Kidney (tissue), 14 donors: ENCODE data around the gene JAKMIP1. TPM values are rescaled to one million over a fixed set of nuclear protein-coding genes. Genes with fewer than 3 reads are reported as not detected.

ENCODE experiments used
- DNase-seq, 5 donors: peaks; one replicate each; pipeline ENCODE4 v3.0.0-alpha.2; 2013 to 2020
- FAIRE-seq: peaks from 2 replicates; lab custom pipeline; 2012; peaks lifted over from hg19 to GRCh38; lab: Jason Lieb, UNC
- H3K27ac ChIP-seq, 2 donors: one replicate each; pipeline ENCODE4 v1.7.0; 2013; ENCODE audit warnings: low read depth in 2 of 2, low read length in 2 of 2, inconsistent platforms in 1 of 2
- H3K27me3 ChIP-seq: one replicate; pipeline ENCODE4 v1.7.1; 2013; ENCODE audit warnings: low read length, inconsistent platforms; ENCODE audit not compliant: control insufficient read depth, insufficient read depth
- H3K36me3 ChIP-seq, 3 donors: one replicate each; pipeline versions ENCODE4 v1.7.0 to v1.7.1; 2013; ENCODE audit warnings: low read length in 3 of 3, control low read depth in 1 of 3, inconsistent platforms in 1 of 3; ENCODE audit not compliant: insufficient read depth in 3 of 3, control insufficient read depth in 2 of 3
- H3K4me1 ChIP-seq, 3 donors: one replicate each; pipeline versions ENCODE4 v1.7.0 to v1.7.1; 2013; ENCODE audit warnings: low read length in 3 of 3, inconsistent platforms in 1 of 3, low read depth in 1 of 3; ENCODE audit not compliant: control insufficient read depth in 2 of 3, insufficient read depth in 2 of 3
- H3K4me3 ChIP-seq, 3 donors: one replicate each; pipeline versions ENCODE4 v1.7.0 to v1.8.1; 2013; ENCODE audit warnings: low read length in 3 of 3, control low read depth in 1 of 3, inconsistent platforms in 1 of 3
- H3K9ac ChIP-seq, 3 donors: one replicate each; pipeline versions ENCODE4 v1.7.0 to v1.7.1; 2013; ENCODE audit warnings: low read length in 3 of 3, control low read depth in 1 of 3, inconsistent platforms in 1 of 3
- H3K9me3 ChIP-seq, 3 donors: one replicate each; pipeline versions ENCODE4 v1.7.0 to v1.7.1; 2013; ENCODE audit warnings: low read length in 3 of 3, control low read depth in 1 of 3, inconsistent platforms in 1 of 3; ENCODE audit not compliant: control insufficient read depth in 2 of 3, insufficient read depth in 1 of 3
- CTCF ChIP-seq: IDR thresholded peaks from 3 replicates; pipeline ENCODE4 v1.5.1; 2012; ENCODE audit warnings: mild to moderate bottlenecking, moderate library complexity, borderline replicate concordance; ENCODE audit not compliant: insufficient read depth; ENCODE audit errors: extremely low read depth
- intact Hi-C: fragments of 100-400 bp; cut with DNase I; formaldehyde crosslinking; loops from one replicate; pipeline ENCODE4 v1.11.1; 2022
- polyA plus RNA-seq: library from polyadenylated mRNA; stranded (reverse); fragments of 350-450 nt; fragmentation: Illumina TruSeq; extraction: RNeasy Lipid Tissue Mini Kit (QIAGEN cat#74804); gene quantifications from one replicate; pipeline ENCODE4 v1.2.3, GENCODE V29; 2014; ENCODE audit warnings: low read depth, low replicate concordance; ENCODE audit not compliant: insufficient read depth
- total RNA-seq: library from RNA; stranded (reverse); fragmentation: NEBNext Ultra II Directional; extraction: Animal tissue kit (Norgen Biotek cat#: 25700); gene quantifications from one replicate; pipeline ENCODE4 v1.2.1, GENCODE V29; 2021
- donor health status: control.
- donor health status: control.
- donor health status: control.
- donor health status: control.
- donor health status: control.
- donor health status: DM: yes; HTN: yes; CAD: no.
- donor health status: Normal renal cell carcinoma (clear cell type).

JAKMIP1 gene
- total and polyA plus RNA-seq, 2 donors from 2014 or later, result 0.69 TPM; not detected in 1

DNA sequence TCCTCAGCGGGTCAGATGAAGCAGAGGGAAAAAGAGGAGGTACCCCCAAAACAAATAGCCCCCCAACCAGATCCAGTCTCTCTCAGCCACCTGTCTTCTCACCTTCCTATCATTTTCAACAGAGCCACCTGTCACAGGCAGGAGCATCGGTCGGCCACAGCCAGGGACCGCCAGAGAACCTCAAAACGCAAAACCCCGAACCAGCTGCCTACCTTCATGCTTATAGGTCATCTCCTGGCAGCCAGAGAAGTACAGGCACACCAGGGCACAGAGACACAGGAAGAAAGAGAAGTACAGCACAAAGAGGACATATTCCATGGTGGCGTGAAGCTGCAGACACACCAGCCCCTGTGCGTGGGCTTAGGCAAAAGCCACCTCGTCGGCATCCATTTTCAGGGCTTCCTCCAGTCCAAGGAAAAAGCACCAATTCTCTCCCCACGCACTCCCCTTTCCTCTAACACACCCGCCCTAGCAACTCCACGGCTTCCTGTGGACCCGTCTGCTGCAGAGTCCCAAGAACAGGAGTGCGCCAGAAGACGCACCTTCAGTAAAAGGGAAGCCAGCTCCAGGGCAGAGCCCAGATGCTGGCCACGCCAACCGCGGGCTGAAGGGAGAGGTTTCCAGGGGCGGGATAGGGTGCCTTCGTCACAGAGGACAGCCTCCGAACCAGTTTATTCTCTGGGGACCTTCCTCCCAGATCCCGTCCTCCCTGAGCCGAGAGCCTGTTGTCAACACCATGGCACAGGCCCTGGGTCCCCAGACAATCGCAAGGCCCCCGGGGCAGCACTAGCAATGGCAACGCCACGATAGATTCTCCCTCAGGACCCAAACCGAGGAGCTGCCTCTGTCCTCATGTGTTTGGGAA lies 130.3 kb downstream of the JAKMIP1 start:
- Histone ChIP-seq H3K9ac (no peak overlapping the region), H3K36me3 (no peaks in the 10 kb centered on the region), H3K27ac (no peak overlapping the region), H3K4me1 (no peaks in the 10 kb centered on the region), H3K27me3 (no peaks in the 10 kb centered on the region), H3K9me3 (no peaks in the 10 kb centered on the region), H3K4me3 (no peak overlapping the region)
- FAIRE-seq (no peak), DNase-seq (no peak)
- intact Hi-C loops, result no loop called here
- TF ChIP-seq CTCF, result no peak

DNA sequence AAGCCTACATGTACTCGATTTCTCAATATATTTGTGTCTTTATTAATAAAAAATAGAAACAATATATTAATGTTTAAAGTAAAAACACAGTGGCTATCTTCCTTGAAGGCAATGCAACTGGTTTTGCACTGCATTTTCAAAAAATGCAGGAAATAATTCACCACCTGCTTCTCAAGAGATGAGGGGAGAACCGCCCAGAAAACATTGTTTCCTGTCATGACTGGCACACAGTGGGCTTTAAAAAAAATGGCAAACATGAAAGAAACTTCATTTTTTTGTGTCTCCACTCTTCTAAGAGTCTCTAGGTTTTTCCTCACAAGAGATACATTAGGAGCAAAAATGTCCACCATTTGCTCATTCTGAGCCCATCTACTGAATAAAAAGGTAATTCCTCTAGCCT lies 131.4 kb downstream of the JAKMIP1 start:
- DNase-seq (no peak), FAIRE-seq (no peak)
- no peaks in the 10 kb centered on the region for H3K36me3 ChIP-seq
- H3K4me1 ChIP-seq, result no peaks in the 10 kb centered on the region
- TF ChIP-seq CTCF, result no peak
- no peaks in the 10 kb centered on the region for H3K27me3 ChIP-seq
- H3K27ac ChIP-seq, result no peak overlapping the region
- H3K4me3 ChIP-seq, result no peak overlapping the region
- no peaks in the 10 kb centered on the region for H3K9me3 ChIP-seq
- intact Hi-C loops, result no loop called here
- H3K9ac ChIP-seq, result no peak overlapping the region

- no peaks in the 10 kb centered on the region for H3K36me3 ChIP-seq
- H3K4me3 ChIP-seq, result no peak overlapping the region
- H3K27ac ChIP-seq, result no peak overlapping the region
- no peaks in the 10 kb centered on the region for H3K27me3 ChIP-seq
- H3K4me1 ChIP-seq, result no peaks in the 10 kb centered on the region
- DNase-seq, result no peak
- intact Hi-C loops, result no loop called here
- H3K9ac ChIP-seq, result no peak overlapping the region
- TF ChIP-seq CTCF, result no peak
- H3K9me3 ChIP-seq, result no peaks in the 10 kb centered on the region
- no peak for FAIRE-seq
These were observed 134.3 kb downstream of the JAKMIP1 start for GRCh38 chr4:6065934-6066590.
